Activated CD8-positive, alpha-beta memory T cell treated with anti-CD3 and anti-CD28 coated beads, Interleukin-2, amount 50 U/mL, for 1 hour (primary cell): ENCODE results near the gene MATK.

ENCODE experiments used
- DNase-seq: peaks from one replicate; pipeline ENCODE4 v3.0.0-alpha.2; 2020; ENCODE audit errors: extremely low read depth

The MATK gene

GRCh38 chr19:3751236-3751635 lies 34.9 kb downstream of the MATK start:
- DNase-seq, result no peak

DNA sequence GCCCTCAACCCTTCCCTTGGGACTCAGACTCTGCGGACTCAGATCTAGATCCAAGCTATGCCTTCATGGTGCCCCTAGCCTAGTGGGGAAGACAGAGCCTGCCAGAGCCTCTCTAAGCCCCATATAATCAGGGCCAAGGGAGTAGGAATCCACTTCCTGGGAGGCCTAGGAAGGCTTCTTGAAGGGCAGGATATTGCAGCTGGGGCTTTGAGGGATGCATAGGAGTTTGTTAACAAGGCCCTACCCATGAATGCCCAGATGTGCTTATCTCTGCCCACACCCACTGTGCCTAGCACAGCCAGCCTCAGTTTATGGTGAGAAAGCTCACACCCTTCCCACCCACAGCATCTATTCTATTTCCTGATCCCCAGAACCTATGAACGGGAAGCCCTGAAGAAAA lies 36.0 kb downstream of the MATK start:
- DNase-seq, result no peak

GRCh38 chr19:3748965-3749364 lies 37.2 kb downstream of the MATK start:
- no peak for DNase-seq

DNA sequence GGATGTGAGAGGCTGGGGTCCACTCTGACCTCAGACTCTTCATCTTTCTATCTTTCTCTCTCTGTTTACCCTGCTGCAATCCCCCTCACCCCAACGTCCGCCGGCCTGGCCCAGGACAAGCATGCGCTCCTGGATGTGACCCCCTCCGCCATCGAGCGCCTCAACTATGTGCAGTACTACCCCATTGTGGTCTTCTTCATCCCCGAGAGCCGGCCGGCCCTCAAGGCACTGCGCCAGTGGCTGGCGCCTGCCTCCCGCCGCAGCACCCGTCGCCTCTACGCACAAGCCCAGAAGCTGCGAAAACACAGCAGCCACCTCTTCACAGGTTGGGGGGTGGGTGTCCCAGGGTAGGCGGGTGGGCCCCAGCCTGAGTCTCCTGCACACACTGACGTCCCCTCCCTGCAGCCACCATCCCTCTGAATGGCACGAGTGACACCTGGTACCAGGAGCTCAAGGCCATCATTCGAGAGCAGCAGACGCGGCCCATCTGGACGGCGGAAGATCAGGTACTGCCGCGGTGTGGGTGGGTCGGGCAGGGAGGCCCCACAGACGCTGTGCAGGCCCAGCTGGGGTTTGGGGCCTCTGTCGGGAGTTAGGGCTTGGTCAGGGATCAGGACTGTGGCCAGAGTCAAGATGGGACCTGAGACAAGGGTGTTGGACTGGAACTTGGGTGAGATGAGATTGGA lies 39.7 kb downstream of the MATK start:
- DNase-seq, result no peak

DNA sequence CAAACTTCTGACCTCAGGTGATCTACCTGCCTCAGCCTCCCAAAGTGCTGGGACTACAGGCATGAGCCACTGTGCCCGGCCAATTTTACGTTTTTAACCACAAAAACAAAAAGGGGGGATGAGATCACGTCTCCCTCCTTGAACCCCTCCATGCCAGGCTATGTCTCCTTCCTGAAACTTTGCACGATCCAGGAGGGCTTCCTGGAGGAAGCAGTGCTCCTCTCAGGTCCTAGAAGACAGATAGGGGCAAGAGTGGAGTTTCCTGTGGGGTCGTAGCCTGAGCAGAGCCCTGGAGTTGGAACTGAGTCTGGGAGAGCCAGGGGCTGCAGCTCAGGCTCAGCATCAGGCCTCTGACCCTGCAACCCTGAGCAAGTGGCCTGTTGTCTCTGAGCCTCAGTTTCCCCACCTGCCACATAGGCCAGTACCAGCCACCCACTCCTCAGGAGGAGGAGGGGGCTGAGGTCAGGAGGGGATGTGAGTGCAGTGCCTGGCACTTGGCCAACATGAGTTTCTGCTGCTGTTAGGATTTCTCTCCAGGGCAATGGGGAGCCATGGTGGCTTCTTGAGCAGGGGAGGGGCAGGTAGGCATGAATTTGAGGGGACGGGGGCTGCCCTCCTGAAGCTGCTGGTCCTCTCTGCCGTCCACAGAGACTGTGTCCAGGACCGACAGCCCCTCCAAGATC lies 40.7 kb downstream of the MATK start:
- DNase-seq, result no peak

- no peak for DNase-seq
These were observed 42.7 kb downstream of the MATK start for GRCh38 chr19:3743486-3743885.

GRCh38 chr19:3740431-3740830 lies 45.8 kb downstream of the MATK start:
- DNase-seq, result no peak

GRCh38 chr19:3738477-3739220 lies 47.5 kb downstream of the MATK start:
- no peak for DNase-seq

DNA sequence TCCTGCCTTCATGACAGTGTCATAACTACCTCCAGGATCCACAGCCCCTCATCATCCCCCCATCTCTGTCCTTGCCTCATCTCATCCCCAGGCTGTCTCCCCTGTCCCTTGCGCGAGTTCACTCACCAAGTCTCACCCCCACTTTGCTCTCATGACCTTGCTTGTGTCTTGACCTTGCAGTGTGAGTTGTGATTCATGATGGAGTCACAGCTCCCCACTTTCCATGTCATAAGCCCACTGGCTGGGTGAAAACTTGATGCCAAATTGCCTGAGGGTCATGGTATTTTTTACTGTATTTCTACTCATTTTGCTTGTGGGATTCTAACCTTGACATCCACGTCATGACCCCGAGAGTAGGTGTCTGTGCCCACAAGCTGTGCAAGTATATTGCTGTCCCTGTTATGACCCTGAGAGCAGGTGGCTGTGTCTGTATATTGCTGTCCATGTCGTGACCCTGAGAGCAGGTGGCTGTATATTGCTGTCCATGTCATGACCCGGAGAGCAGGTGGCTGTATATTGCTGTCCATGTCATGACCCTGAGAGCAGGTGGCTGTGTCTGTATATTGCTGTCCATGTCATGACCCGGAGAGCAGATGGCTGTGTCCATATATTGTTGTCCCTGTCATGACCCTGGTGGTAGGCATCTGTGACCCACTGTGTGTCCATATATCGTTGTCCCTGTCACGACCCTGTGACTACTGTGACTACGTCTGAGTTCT lies 48.5 kb downstream of the MATK start:
- DNase-seq, result no peak

DNA sequence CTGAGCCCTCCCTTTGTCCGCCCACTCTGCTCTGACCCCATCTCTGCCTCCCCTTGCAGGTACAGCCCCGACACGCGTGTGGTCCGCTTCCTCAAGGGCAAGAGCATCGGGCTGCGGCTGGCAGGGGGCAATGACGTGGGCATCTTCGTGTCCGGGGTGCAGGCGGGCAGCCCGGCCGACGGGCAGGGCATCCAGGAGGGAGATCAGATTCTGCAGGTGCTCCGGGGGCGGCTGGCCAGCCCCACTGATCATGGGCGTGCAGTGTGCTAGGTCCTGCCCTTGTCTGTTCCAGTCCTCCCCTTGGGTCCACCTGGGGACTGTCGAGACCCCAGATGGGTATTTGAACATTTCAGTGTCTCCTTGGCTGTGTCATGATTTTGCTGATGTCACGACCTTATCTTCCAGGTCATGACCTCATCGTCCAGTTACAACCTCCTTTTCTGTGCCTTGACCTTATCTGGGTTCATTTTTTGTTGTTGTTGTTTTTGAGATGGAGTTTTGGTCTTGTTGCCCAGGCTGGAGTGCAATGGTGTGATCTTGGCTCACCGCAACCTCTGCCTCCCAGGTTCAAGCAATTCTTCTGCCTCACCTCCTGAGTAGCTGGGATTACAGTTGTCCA lies 50.0 kb downstream of the MATK start:
- DNase-seq, result no peak

GRCh38 chr19:3734310-3734600 lies 51.9 kb downstream of the MATK start:
- no peak for DNase-seq

- no peak for DNase-seq
These were observed 52.5 kb downstream of the MATK start for GRCh38 chr19:3733549-3734309.

DNA sequence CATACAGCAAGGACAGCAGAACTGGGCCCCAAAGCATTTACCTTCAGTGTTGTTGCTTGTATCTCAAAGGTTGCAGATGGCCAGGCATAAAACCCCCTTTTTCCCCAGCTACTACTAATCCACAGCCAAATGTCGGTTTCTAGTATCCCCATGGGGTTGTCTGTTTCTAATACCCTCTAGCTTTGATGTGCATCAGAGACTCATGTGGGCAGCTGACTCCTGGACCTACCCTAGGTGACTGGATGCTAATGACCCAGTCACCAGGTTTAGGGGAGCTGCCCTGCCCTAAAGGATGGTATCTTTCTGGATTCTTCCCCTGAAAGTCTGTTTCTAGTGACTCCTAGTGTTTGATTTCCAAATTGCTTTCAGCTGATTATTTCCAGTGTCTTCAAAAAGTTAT lies 54.1 kb downstream of the MATK start:
- DNase-seq, result no peak

DNA sequence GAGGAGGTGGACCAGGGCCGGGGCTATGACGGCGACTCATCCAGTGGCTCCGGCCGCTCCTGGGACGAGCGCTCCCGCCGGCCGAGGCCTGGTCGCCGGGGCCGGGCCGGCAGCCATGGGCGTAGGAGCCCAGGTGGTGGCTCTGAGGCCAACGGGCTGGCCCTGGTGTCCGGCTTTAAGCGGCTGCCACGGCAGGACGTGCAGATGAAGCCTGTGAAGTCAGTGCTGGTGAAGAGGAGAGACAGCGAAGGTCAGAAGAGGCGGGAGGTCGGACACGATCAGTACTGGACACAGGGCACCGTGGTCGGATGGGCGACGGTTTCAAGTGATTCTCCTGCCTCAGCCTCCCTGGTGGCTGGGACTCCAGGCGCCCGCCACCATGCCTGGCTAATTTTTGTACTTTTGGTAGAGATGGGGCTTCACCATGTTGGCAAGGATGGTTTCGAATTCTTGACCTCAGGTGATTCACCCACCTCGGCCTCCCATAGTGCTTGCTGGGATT lies 55.7 kb downstream of the MATK start:
- no peak for DNase-seq
